Hematopoietic multipotent progenitor cell treated with erythropoietin and hydrocortisone succinate and interleukin-3 and kit ligand, for 17 days (in vitro differentiated cells): ENCODE results near the gene NPPA.
A peak's percentile ranks its signal among the peaks of the same experiment; 100 is the strongest.

Experiments used
- DNase-seq: peaks from one replicate; pipeline ENCODE4 v3.0.0-alpha.2; 2015; ENCODE audit warnings: low spot score

The NPPA gene

GRCh38 chr1:11842154-11843041, 5.2 kb downstream of the NPPA start:
- DNase-seq, result peak; percentile 93

GRCh38 chr1:11841245-11842153, 6.1 kb downstream of the NPPA start:
- DNase-seq, result peak; percentile 95

GRCh38 chr1:11839727-11840705, 7.6 kb downstream of the NPPA start:
- peak; percentile 24 for DNase-seq

GRCh38 chr1:11838349-11839272, 9.0 kb downstream of the NPPA start:
- peak; percentile 85 for DNase-seq

GRCh38 chr1:11837767-11838348, 9.7 kb downstream of the NPPA start:
- no peak for DNase-seq

GRCh38 chr1:11836955-11837766, 10.4 kb downstream of the NPPA start:
- DNase-seq, result no peak

GRCh38 chr1:11835441-11836225, 11.9 kb downstream of the NPPA start:
- no peak for DNase-seq

GRCh38 chr1:11833900-11834299, 13.7 kb downstream of the NPPA start:
- no peak for DNase-seq

- no peak for DNase-seq
Observed at GRCh38 chr1:11833497-11833896, 14.1 kb downstream of the NPPA start.

GRCh38 chr1:11831945-11832725, 15.4 kb downstream of the NPPA start:
- no peak for DNase-seq

GRCh38 chr1:11828511-11828910, 19.1 kb downstream of the NPPA start:
- DNase-seq, result no peak

- DNase-seq, result no peak
Observed at GRCh38 chr1:11826946-11827345, 20.6 kb downstream of the NPPA start.

- no peak for DNase-seq
Observed at GRCh38 chr1:11825131-11825530, 22.5 kb downstream of the NPPA start.

- no peak for DNase-seq
Observed at GRCh38 chr1:11823366-11824137, 24.0 kb downstream of the NPPA start.

GRCh38 chr1:11822091-11822490, 25.5 kb downstream of the NPPA start:
- DNase-seq, result no peak

GRCh38 chr1:11817192-11817591, 30.4 kb downstream of the NPPA start:
- DNase-seq, result no peak

GRCh38 chr1:11813021-11813420, 34.6 kb downstream of the NPPA start:
- DNase-seq, result no peak
